Esophagus muscularis mucosa (tissue), 4 donors: ENCODE measurements around the gene CHIA. TPM values are rescaled to one million over a fixed set of nuclear protein-coding genes. Genes with fewer than 3 reads are reported as not detected.

Experiments used
- DNase-seq: peaks from one replicate; pipeline ENCODE4 v3.0.0-alpha.2; 2017; ENCODE audit errors: extremely low spot score
- H3K27ac ChIP-seq, 4 donors: fragments of 200-600 bp; sonication (generic); replicated peaks in 1 of 4; 1 replicate in 3 of 4; 2 replicates in 1 of 4; pipeline ENCODE4 v1.5.1; 2016 to 2019; ENCODE audit warnings: mild to moderate bottlenecking in 1 of 4
- H3K27me3 ChIP-seq, 4 donors: fragments of 200-600 bp; sonication (generic); one replicate each; pipeline versions ENCODE4 v1.5.1 to v1.6.0; 2016 to 2019
- H3K36me3 ChIP-seq, 4 donors: fragments of 200-600 bp; sonication (generic); one replicate each; pipeline ENCODE4 v1.5.1; 2016 to 2019
- H3K4me1 ChIP-seq, 4 donors: fragments of 200-600 bp; sonication (generic); one replicate each; pipeline ENCODE4 v1.5.1; 2016 to 2019
- H3K4me3 ChIP-seq, 4 donors: fragments of 200-600 bp; sonication (generic); 1 replicate in 2 of 4; 2 replicates in 2 of 4; pipeline ENCODE4 v1.5.1; 2016 to 2019; ENCODE audit warnings: mild to moderate bottlenecking in 4 of 4, moderate library complexity in 1 of 4
- H3K9me3 ChIP-seq, 4 donors: fragments of 200-600 bp; sonication (generic); 1 replicate in 3 of 4; 2 replicates in 1 of 4; pipeline ENCODE4 v1.5.1; 2016 to 2019
- CTCF ChIP-seq, 3 experiments: fragments of 200-600 bp in 2 of 3; fragments of 450-650 bp in 1 of 3; sonication (generic) in 2 of 3; IDR thresholded peaks; one replicate each; pipeline ENCODE4 v1.5.1; 2017 to 2019; ENCODE audit warnings: antibody characterized with exemption in 3 of 3, mild to moderate bottlenecking in 2 of 3, moderate library complexity in 1 of 3
- EP300 ChIP-seq: sonication (generic); formaldehyde crosslinking; IDR thresholded peaks from one replicate; pipeline ENCODE4 v1.6.1; 2017; ENCODE audit warnings: antibody characterized with exemption
- POLR2A ChIP-seq: fragments of 450-650 bp; IDR thresholded peaks from one replicate; pipeline ENCODE4 v1.6.1; 2017; ENCODE audit warnings: antibody characterized with exemption, moderate library complexity, mild to moderate bottlenecking, low read depth
- POLR2AphosphoS5 ChIP-seq, 2 donors: sonication (generic); formaldehyde crosslinking; IDR thresholded peaks; one replicate each; pipeline ENCODE4 v1.6.1; 2017; ENCODE audit warnings: antibody characterized with exemption in 2 of 2
- WGBS: methylation state at CpG from one replicate; pipeline ENCODE4 v1.1.5; 2018; 5-methylcytosine and 5-hydroxymethylcytosine counted together
- intact Hi-C: fragments of 100-400 bp; cut with DNase I; formaldehyde crosslinking; loops from one replicate; pipeline ENCODE4 v1.15.1; 2023
- total RNA-seq, 4 donors: library from RNA; depleted of rRNA; stranded (reverse); fragments of >200 nt; gene quantifications; one replicate each; pipeline versions ENCODE4 v1.1.0 to v1.2.1, GENCODE V29; 2016

The CHIA gene
- total RNA-seq, 4 donors from 2014 or later = not detected

GRCh38 chr1:111289371-111289770 lies 1.3 kb upstream of the CHIA start:
- Histone ChIP-seq H3K36me3 (no peaks in the 10 kb centered on the region), H3K4me3 (no peak overlapping the region), H3K4me1 (no peaks in the 10 kb centered on the region), H3K9me3 (no peaks in the 10 kb centered on the region), H3K27ac (no peak overlapping the region), H3K27me3 (no peaks in the 10 kb centered on the region)
- intact Hi-C loops = no loop called here
- TF ChIP-seq EP300 (no peak), POLR2A (no peak), POLR2AphosphoS5 (IDR thresholded peaks at IDR 0.05) (no peak), CTCF (IDR thresholded peaks at IDR 0.05) (no peak)
- DNase-seq = no peak
- 47% methylated on average over 5 of the region's 5 CpGs for WGBS

- Histone ChIP-seq H3K4me1 (no peaks in the 10 kb centered on the region), H3K9me3 (no peaks in the 10 kb centered on the region), H3K4me3 (no peak overlapping the region), H3K27me3 (no peaks in the 10 kb centered on the region), H3K27ac (no peak overlapping the region), H3K36me3 (no peaks in the 10 kb centered on the region)
- 59% methylated on average over 3 of the region's 3 CpGs for WGBS
- no peak for DNase-seq
- intact Hi-C loops = no loop called here
- no peak for TF ChIP-seq EP300
- no peak for TF ChIP-seq CTCF (IDR thresholded peaks at IDR 0.05)
- TF ChIP-seq POLR2A = no peak
Observed at GRCh38 chr1:111290104-111290503, 547 bp upstream of the CHIA start.

- no peak overlapping the region for H3K27ac ChIP-seq
- H3K9me3 ChIP-seq = peaks cover 0 to 4% (median 1%) of the 10 kb centered on the region in 4 donors
Observed at GRCh38 chr1:111294390-111294789, 3.7 kb downstream of the CHIA start.

GRCh38 chr1:111302374-111302773 lies 11.7 kb downstream of the CHIA start:
- intact Hi-C loops = no loop called here
- TF ChIP-seq EP300 = no peak
- TF ChIP-seq POLR2AphosphoS5 (IDR thresholded peaks at IDR 0.05) = no peak
- TF ChIP-seq CTCF (IDR thresholded peaks at IDR 0.05) = no peak
- TF ChIP-seq POLR2A = no peak
- WGBS = 78% methylated on average over 3 of the region's 3 CpGs
- Histone ChIP-seq H3K4me3 (no peak overlapping the region), H3K27ac (no peak overlapping the region), H3K9me3 (peaks cover 0 to 7% (median 1%) of the 10 kb centered on the region in 4 donors), H3K4me1 (no peaks in the 10 kb centered on the region), H3K27me3 (no peaks in the 10 kb centered on the region), H3K36me3 (no peaks in the 10 kb centered on the region)
- DNase-seq = no peak

More at GRCh38 chr1:111294390-111294789, 3.7 kb downstream of the CHIA start:
- Histone ChIP-seq H3K4me3 (no peak overlapping the region), H3K36me3 (no peaks in the 10 kb centered on the region), H3K4me1 (no peaks in the 10 kb centered on the region), H3K27me3 (peaks cover 0 to 10% (median 0%) of the 10 kb centered on the region in 4 donors)
- no peak for DNase-seq
- no peak for TF ChIP-seq CTCF (IDR thresholded peaks at IDR 0.05)
- no peak for TF ChIP-seq POLR2A
- no peak for TF ChIP-seq EP300
- no peak for TF ChIP-seq POLR2AphosphoS5 (IDR thresholded peaks at IDR 0.05)
- intact Hi-C loops = no loop called here

GRCh38 chr1:111309690-111310089 lies 19.0 kb downstream of the CHIA start:
- Histone ChIP-seq H3K4me1 (no peaks in the 10 kb centered on the region), H3K27me3 (no peaks in the 10 kb centered on the region), H3K4me3 (no peak overlapping the region), H3K27ac (no peak overlapping the region), H3K9me3 (no peaks in the 10 kb centered on the region), H3K36me3 (no peaks in the 10 kb centered on the region)
- DNase-seq = no peak
- 37% methylated on average over 2 of the region's 2 CpGs for WGBS
- intact Hi-C loops = no loop called here
- TF ChIP-seq CTCF (IDR thresholded peaks at IDR 0.05) (no peak), POLR2AphosphoS5 (IDR thresholded peaks at IDR 0.05) (no peak), EP300 (no peak), POLR2A (no peak)
